Measurements from ENCODE around the gene MRRF.
"Not testable (repeated sequence)": the region's sequence is repeated elsewhere in the genome, so short reads cannot be mapped to it uniquely, and the experiment has no call there.

The MRRF gene

DNA sequence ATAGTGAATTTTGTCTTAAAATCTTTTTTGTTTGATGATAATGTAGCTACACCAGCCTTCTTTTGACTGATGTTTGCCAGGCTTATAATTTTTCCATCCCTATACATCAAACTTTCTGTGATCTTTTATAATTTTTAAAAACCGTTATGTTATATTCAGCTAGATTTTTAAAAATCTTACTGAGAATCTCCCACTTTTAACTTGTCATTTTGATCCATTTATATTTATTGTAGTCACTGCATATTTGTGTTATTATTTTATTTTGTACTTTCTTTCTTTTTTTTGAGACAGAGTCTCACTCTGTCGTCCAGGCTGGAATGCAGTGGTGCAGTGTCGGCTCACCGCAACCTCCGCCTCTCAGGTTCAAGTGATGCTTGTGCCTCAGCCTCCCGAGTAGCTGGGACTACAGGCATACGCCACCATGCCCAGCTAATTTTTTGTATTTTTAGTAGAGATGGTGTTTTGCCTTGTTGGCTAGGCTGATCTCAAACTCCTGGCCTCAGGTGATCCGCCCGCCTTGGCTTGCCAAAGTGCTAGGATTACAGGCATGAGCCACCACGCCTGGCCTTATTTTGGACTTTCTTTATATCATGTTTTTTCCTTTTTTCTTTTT, 12.7 kb downstream of the MRRF start:
- no peak for DNase-seq

DNA sequence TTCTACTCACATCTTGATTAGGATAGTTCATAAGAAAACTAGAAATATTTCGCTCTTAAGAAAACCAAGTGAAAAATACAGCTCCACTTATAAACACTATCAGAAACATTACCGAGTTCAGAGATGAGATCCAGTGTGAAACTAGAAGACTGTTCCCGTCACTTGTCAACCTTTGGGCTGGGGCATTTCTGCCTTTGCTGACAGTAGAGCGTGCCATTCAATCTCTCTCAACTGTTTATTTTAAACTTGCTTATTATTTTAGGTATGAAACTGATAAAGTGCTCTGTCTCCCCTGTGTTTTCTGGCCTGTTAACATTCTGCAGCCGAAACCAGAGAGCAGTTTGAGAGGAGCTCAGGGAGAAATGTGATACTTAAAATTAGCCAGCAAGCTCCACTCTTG, 16.7 kb downstream of the MRRF start:
- DNase-seq: no peak

DNA sequence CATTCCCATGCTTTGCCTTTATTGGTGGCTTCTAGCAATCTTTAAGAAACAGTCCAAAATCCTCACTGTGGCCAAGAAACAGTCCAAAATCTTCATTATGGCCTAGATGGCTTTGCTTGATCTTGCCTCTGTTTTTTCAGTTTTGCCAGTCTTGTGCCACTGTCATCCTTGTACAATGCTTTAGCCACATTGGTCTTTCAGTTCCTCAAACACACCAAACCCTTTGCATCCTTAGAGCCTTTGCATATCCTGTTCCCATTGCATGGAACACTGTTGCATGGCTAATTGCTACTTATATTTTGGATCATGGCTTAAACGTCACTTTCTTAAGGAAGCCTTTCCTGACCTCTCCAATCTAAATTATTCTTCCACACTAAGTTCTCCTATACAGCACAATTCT, 22.1 kb downstream of the MRRF start:
- DNase-seq: no peak

DNA sequence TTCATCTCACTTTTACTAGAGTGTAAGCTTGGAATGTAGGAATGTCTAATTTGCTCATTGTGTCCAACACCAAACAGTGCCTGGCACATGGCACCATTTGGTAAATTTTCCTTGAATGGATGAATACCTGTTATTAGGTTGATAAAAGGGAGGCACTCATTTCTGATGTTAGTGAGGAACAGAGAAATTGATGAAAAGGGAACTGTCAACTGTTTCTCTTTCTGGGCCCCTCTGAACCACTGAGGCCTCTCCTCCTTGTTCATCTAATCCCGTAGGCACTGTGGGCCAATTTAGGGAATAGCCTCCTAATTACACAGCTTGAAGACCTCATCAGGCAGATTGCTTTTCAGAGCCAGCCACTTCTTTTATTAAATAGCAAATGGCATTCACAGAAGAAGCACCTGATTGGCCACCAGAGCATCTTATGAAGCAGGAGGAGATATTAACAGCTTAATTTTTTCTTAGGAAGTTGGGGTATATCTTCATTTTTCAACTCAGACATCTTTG, 22.6 kb downstream of the MRRF start:
- no peak for DNase-seq

DNA sequence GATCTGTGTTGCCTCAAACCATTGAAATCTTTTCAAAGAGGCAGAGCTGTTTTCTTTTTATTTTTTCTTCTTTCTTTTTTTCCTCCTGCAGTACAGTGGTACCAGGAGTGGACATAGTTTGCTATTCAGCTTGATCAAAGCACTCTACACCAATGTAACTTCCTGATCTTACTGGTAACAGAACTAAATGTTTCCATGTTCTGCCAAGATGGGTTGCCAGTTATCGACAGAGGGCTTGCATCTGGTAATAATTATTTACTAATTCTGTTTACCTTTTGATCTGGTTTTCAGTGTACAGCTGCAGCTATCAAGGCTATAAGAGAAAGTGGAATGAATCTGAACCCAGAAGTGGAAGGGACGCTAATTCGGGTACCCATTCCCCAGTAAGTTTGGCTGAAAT, 26.8 kb downstream of the MRRF start:
- DNase-seq: no peak

DNA sequence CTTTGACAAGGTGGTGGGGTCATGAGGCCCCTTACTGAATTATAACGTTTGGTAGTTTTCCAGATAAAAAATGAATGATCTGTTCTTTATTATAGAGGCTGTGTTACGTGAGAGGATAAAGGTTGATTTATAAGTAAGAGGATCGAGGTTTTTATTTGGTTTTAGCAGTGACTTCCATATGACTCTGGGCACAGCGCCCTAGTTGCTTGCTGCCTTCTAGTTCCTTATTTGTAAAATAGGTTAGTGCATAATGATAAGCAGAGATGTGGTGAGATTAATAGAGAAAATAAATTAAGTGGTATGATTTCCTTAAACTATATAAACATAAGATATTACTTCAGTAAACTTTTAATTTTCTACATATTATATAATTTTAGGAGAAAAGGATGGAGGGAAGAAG, 29.8 kb downstream of the MRRF start:
- DNase-seq: no peak

DNA sequence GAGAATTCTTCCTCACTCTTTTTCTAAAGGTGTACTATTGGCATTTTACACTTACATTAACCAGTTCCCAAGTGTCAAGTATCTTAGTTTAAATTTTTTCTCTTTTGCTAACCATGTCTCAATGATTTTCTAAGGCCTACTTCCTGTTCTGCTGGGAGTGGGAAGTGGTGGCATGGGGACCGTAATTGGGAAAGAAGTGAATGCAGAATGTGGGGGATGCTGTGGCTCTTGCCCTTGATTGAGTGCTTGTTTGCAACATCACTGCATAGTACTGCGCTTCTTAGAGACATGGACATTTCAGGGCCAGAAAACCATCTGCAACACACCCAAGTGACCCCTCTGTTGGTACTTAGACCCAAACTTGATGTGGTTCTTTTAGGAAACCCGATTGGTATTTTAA, 32.8 kb downstream of the MRRF start:
- no peak for DNase-seq

DNA sequence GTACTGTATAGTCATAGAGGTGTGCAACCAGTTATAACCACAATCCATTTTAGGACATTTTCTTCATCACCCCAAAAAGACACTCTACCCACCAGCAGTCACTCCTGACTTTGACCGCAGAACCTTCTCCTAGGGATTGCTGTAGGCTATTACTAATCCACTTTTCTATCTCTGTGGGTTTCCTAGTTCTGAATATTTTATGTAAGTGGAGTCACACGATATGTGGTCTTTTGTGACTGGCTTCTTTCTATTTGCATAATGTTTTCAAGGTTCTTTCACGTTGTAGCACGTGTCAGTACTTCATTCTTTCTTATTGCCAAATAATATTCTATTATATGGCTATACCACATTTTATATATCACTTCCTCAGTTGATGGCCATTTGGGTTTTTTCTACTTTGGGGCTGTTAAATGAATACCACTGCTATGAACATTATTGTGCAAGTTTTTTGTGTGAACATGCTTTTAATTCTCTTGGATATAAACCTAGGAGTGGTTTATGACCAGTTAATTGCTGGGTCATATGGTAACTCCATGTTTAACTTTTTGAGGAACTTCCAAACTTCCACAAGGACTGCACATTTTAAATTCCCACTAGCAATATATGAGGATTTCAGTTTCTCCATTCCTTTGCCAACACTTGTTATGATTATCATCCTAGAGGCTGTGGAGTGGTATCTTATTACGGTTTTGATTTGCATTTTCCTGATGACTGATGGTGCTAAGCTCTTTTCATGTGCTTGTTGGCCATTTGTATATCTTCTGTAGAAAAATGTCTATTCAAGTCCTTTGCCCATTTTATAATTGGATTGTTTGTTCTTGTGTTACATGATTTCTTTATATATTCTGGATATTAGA, 37.8 kb downstream of the MRRF start:
- no peak for DNase-seq

DNA sequence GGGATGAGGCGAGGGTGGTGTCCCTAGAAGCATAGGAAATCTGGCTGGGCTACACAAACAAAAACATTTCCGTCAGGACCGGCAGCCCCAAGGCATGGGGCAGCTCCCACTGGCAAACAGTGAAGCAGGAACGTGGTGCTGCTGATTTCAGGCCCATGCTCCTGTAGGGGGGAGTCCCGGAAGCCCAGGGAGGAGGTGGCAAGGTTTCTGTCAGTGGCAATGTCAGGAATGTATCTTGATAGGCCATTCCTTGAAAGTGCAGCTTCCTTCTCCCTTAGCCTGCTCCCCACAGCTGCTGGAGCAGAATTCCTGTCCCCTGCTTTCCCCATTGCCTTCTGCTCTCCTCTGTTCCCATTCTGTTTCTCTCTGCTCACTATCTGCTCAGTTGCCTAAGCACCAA, 42.4 kb downstream of the MRRF start:
- no peak for DNase-seq

DNA sequence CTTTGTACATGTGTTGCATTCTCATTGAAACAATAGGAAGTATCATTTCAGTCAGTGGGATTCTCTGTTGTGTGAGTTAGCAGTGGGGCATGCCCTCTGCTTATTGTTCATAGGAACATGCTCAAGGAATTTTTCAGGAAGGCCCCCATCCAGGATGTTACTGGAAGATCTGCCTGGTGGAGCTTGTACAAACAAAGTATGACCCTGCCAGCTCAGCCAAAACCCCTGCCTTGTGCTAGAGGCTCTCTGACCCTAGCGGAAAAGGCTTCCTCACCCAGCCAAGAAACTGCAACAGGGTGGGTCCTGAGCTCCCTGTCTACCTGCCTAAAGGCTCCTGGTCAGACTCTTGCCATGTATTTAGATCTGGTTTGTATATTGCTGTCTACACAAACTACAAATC, 43.2 kb downstream of the MRRF start:
- DNase-seq: no peak

DNA sequence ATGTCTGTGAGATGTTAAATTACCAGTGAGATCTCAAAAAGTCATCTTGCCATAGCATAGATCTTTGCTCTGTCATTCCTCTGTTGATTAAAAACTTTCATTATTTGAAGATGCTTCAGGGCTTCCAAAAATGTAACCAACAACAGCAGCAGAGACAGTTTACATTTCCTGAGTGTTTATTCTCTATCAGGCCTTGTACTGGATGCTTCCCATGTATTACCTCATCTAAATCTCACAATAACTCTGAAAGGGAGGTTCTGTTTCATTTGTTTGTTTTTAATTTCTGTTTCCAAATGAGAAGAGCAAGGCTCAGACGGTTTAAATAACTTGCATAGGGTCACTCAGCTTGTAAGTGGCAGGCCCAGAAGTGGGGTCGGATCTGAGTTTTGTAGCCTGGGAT, 45.2 kb downstream of the MRRF start:
- no peak for DNase-seq

DNA sequence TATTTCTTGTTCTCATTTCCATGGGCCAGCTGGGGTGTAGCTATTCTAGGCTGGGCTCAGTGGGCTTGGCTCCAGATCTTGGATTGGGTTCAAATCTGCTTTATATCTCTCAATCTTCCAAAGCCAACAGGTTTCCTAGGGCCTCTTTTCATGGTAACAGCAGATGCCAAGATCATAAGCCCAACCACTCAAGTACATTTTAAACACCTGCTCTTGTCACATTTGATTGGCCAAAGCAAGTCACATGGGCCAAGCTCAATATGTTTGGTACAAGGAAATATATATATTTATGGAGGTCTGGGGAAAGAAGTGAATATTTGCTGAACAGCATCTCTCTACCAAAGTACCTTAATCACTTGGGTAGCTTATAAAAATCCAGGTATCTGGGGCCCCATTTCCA, 49.5 kb downstream of the MRRF start:
- DNase-seq: no peak

DNA sequence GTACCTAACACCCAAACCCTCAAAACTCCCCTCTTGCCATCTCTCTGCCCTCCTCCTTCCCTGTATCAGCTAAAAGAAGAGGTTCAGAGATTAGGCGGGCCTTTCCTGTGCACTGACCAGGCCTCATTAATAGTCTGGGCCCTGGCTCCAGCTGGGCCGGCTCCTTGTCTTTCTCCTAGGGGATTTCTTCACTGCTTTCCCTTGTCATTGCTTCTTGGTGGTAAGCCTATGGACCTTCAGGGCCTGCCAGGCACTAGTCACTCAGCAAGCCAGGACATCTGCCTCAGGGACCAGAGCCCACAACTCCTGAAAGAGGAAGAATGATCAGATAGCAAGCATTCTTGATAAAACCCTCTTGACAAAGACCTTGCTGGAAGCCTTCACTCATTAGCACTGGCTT, 50.9 kb downstream of the MRRF start:
- no peak for DNase-seq

DNA sequence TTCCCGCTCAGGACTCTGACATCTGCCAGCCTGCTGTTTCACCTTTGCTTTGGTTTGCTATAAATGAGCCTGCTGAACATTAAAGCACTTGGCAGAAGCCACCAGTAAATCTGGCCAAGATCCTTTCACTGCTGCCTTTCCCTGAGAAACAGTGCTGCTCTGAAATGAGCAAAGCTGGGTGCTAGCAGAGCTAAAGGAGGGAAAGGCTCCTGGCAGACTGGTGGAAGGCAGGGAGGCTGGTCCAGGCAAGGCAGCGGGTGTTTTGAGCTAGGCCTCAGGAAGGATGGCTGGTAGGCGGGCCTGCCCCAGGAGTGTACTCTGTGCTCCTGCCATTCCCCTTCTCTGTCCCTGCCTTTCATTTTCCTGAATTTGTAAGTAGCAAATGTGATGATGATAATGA, 53.6 kb downstream of the MRRF start:
- no peak for DNase-seq

DNA sequence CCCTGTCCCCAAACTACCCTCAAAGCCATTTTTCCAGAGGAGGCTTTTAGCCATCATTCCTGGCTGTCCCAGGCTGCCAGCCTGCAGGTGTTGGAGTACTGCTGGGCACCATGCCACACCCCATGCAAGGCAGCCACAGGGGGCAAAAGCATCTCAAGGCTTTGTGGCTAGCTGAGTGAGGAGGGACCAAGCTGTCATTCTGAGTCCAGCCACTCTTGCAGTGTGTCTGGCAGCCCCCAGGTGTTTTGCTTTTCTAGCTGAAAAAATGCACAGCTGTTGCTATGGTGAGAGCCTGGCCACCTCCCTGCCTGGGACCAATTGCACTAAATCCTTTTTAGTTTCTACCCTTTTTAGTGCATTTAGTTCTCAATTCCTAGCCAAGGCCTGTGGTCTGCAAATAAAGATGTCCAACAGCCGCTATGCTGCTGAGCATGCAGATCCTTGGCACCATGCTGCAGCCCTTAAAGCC, 55.8 kb downstream of the MRRF start:
- DNase-seq: no peak

DNA sequence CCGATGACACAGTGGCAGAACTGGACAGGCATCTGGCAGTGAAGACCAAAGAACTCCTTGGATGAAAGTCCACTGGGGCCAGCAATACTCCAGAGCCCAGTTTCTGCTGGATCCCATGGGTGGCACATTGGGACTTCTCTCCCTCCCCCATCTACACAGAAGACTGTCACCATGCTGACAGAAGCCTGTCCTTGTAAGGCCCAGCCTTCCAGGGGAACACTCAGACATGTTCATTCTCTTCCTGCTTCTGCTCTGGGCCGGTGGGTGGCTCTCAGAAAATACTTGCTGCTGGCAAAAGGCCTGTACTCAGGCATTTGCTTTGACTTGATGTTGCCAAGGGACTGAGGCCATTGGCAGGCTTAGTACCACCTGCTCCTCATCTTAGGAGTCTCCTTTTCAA, 57.9 kb downstream of the MRRF start:
- DNase-seq: no peak

DNA sequence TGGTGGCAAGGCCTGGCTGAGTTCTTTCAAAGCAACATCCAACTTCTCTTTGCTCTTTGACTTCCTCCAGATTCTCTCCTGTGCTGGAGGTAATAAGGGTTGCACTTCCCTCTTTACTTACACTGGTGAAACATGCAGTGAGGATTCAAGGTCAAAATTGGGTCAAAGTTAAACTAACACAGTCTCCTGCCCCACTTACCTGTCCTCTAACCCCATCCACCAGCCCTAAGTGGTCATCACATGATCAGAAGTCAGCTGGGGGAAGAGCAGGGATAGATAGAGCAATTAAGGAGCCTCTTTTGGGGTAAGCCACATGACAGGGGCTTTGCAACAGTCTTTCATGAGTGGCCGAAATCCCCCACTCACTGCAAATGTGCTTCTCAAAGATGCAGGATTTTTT, 60.0 kb downstream of the MRRF start:
- DNase-seq: not testable (repeated sequence)

DNA sequence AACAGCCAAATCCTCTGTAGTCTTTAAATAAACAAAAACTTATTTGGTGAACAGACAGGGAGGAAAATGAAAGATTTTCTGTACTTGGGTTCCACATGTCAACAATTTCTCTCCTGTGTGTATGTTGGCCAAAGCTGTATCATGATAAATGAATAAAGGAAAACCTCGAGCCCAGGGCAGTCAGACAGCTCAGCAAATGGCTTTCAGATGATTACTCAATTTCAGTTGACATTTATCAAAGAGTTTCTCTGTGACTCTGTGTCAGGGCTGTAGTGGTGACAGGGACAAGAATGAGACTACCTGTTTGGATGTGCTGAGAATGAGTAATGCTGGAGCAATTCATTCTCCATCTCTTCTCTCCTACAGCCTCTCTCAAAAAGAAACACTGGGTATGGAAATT, 60.4 kb downstream of the MRRF start:
- no peak for DNase-seq

DNA sequence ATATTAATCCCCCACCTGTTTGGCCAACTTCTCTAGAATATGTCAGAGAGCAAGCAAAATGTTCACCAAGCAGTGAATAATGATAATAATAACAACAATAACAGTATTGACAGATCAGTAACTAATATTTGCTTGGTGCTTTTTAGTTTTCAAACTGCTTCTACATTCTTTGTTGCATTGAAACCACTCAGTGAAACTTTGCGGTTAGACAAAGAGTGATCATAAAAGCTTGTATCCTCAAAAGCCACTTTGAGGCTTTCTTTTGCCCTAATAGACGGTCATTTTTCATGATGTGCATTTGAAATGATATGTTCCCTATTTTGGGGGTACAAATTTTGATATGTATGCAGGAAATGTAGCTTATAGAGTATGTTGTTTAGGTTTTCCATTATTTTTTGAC, 62.5 kb downstream of the MRRF start:
- no peak for DNase-seq

DNA sequence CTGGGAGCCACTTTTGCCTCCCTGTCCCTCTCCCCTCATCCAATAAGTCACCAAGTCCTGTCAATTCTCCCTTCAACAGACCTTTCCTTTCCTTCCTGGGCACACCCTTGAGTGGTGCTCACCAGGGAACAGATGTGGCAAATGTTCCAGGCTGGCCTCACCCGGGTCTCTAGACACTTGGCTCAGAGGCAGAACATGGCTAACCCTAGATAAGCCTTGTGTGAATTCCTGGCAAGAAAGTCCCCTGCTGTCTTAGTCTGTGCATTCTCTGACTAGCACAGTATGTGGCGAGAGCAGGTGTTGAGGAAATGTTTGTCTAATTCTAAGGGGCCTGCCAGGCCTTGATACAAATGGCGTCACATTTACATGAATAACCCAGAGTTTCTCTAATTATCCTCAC, 64.9 kb downstream of the MRRF start:
- no peak for DNase-seq

DNA sequence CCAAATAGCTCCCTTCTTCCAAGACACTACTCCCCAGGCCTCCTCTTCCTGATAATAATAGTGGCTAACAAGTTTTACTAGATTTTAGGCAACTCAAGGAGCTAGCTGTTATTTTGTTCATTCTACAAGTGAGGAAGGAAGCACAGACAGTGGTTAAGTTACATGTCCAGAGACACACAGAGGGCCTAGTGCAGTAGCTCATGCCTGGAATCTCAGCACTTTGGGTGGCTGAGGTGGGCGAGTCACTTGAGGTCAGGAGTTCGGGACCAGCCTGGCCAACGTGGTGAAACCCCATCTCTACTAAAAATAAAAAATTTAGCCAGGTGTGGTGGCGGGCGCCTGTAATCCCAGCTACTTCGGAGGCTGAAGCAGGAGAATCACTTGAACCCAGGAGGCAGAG, 65.8 kb downstream of the MRRF start:
- not testable (repeated sequence) for DNase-seq

DNA sequence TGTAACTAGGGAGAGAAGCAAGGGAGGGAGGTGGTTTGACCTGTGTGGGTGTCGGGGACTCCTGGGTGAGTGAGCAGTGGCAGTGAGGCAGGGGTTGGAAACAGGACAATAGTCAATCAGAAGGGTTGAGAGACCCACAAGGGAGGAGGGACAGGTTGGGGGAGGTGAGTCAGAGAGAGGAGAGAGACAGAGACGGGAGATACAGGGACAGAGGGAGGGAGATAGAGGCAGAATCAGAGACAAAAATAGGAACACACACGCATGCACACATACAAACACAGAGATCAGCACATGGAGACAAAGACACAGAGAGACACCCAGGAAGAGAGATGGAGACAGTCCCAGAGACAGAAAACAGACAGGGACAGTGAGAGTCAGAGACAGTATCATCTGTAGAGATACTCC, 66.8 kb downstream of the MRRF start:
- no peak for DNase-seq

DNA sequence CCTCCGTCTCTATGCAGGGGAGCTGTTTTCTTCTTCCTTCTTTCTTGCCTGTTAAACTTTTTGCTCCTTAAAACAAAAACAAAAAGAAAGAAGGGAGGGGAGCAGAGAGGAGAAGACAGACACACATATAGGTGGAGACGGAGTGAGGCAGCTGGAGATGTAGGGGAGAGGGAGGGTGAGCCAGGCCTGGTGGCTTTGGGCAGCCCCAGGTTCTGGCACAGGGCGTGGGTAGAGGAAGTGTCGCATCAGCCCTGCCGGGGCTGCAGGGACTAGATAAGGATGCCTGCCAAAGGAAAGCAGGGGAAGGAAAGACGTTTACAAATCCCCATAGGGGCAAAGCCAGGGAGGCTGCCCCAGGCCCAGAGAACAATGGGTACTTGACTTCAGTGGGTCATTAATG, 67.4 kb downstream of the MRRF start:
- no peak for DNase-seq

DNA sequence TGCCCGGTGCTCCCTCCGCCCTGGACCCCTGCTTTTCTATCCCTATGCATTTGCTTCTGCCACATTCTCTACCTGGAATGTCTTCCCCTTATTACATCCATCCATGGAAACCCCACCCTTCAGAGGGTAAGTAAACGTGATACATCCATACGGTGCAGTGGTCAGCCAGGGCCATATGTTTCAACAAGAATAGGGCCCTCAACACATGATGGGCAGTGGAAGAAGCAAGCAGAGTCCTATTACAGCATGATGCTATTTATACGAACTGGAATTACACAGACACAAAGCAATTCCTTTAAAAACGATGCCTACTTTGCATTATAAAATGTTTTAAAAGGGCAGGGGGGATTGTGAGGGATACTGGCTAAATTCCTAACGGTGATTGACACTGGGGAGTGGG, 68.0 kb downstream of the MRRF start:
- DNase-seq: no peak
